ENCODE results near the gene CATSPERD. TPM values are rescaled to one million over a fixed set of nuclear protein-coding genes. Genes with fewer than 3 reads are reported as not detected.

CATSPERD gene
- total RNA-seq, 3 donors from 2014 or later = not detected

- no peak for ATAC-seq
- no peaks in the 10 kb centered on the region for H3K4me1 Mint-ChIP-seq (ENCODE audit: low read depth)
- no peaks in the 10 kb centered on the region for H3K27me3 Mint-ChIP-seq (ENCODE audit: low read depth)
- no peak for DNase-seq
- no peak overlapping the region for H3K4me3 Mint-ChIP-seq
- H3K9me3 Mint-ChIP-seq = no peaks in the 10 kb centered on the region
- H3K36me3 Mint-ChIP-seq (ENCODE audit: insufficient read depth) = peaks cover 18% of the 10 kb centered on the region
These were observed 16.3 kb upstream of the CATSPERD start for GRCh38 chr19:5703819-5704818.

- Mint-ChIP-seq H3K36me3 (ENCODE audit: insufficient read depth) (peaks cover 15% of the 10 kb centered on the region), H3K27me3 (ENCODE audit: low read depth) (no peaks in the 10 kb centered on the region), H3K4me1 (ENCODE audit: low read depth) (no peaks in the 10 kb centered on the region), H3K4me3 (no peak overlapping the region), H3K9me3 (no peaks in the 10 kb centered on the region)
- no peak for DNase-seq
- no peak for ATAC-seq
These were observed 14.9 kb upstream of the CATSPERD start for GRCh38 chr19:5705552-5705951.

GRCh38 chr19:5706876-5707573 lies 13.4 kb upstream of the CATSPERD start:
- ATAC-seq (no peak), DNase-seq (no peak)
- no peaks in the 10 kb centered on the region for H3K27me3 Mint-ChIP-seq (ENCODE audit: low read depth)
- H3K36me3 Mint-ChIP-seq (ENCODE audit: insufficient read depth) = peaks cover 6% of the 10 kb centered on the region
- H3K9me3 Mint-ChIP-seq = no peaks in the 10 kb centered on the region
- no peak overlapping the region for H3K4me3 Mint-ChIP-seq
- H3K4me1 Mint-ChIP-seq (ENCODE audit: low read depth) = no peaks in the 10 kb centered on the region

GRCh38 chr19:5707576-5708575 lies 12.6 kb upstream of the CATSPERD start:
- no peaks in the 10 kb centered on the region for H3K9me3 Mint-ChIP-seq
- H3K36me3 Mint-ChIP-seq (ENCODE audit: insufficient read depth) = peaks cover 9% of the 10 kb centered on the region
- DNase-seq = no peak
- ATAC-seq = no peak
- no peaks in the 10 kb centered on the region for H3K4me1 Mint-ChIP-seq (ENCODE audit: low read depth)
- H3K27me3 Mint-ChIP-seq (ENCODE audit: low read depth) = no peaks in the 10 kb centered on the region
- no peak overlapping the region for H3K4me3 Mint-ChIP-seq

GRCh38 chr19:5711025-5711424 lies 9.4 kb upstream of the CATSPERD start:
- no peaks in the 10 kb centered on the region for H3K27me3 Mint-ChIP-seq (ENCODE audit: low read depth)
- H3K4me1 Mint-ChIP-seq (ENCODE audit: low read depth) = peaks cover 3% of the 10 kb centered on the region
- DNase-seq (no peak), ATAC-seq (no peak)
- no peaks in the 10 kb centered on the region for H3K9me3 Mint-ChIP-seq
- H3K4me3 Mint-ChIP-seq = no peak overlapping the region
- peaks cover 13% of the 10 kb centered on the region for H3K36me3 Mint-ChIP-seq (ENCODE audit: insufficient read depth)

- no peaks in the 10 kb centered on the region for H3K27me3 Mint-ChIP-seq (ENCODE audit: low read depth)
- no peak overlapping the region for H3K4me3 Mint-ChIP-seq
- no peak for DNase-seq
- no peaks in the 10 kb centered on the region for H3K9me3 Mint-ChIP-seq
- no peak for ATAC-seq
- H3K4me1 Mint-ChIP-seq (ENCODE audit: low read depth) = peaks cover 6% of the 10 kb centered on the region
- peaks cover 13% of the 10 kb centered on the region for H3K36me3 Mint-ChIP-seq (ENCODE audit: insufficient read depth)
These were observed 8.7 kb upstream of the CATSPERD start for GRCh38 chr19:5711713-5712161.

GRCh38 chr19:5713228-5713627 lies 7.2 kb upstream of the CATSPERD start:
- ATAC-seq (no peak), DNase-seq (no peak)
- Mint-ChIP-seq H3K9me3 (no peaks in the 10 kb centered on the region), H3K4me3 (no peak overlapping the region), H3K36me3 (ENCODE audit: insufficient read depth) (peaks cover 21% of the 10 kb centered on the region), H3K27me3 (ENCODE audit: low read depth) (no peaks in the 10 kb centered on the region), H3K4me1 (ENCODE audit: low read depth) (peaks cover 19% of the 10 kb centered on the region)

- H3K4me3 Mint-ChIP-seq = no peak overlapping the region
- H3K36me3 Mint-ChIP-seq (ENCODE audit: insufficient read depth) = peaks cover 28% of the 10 kb centered on the region
- DNase-seq = no peak
- ATAC-seq = no peak
- H3K9me3 Mint-ChIP-seq = no peaks in the 10 kb centered on the region
- peaks cover 25% of the 10 kb centered on the region for H3K4me1 Mint-ChIP-seq (ENCODE audit: low read depth)
- no peaks in the 10 kb centered on the region for H3K27me3 Mint-ChIP-seq (ENCODE audit: low read depth)
These were observed 5.6 kb upstream of the CATSPERD start for GRCh38 chr19:5714816-5715215.

- DNase-seq (no peak), ATAC-seq (no peak)
- H3K27me3 Mint-ChIP-seq (ENCODE audit: low read depth) = no peaks in the 10 kb centered on the region
- peaks cover 31% of the 10 kb centered on the region for H3K4me1 Mint-ChIP-seq (ENCODE audit: low read depth)
- peak overlapping the region; percentile 93 for H3K4me3 Mint-ChIP-seq
- peaks cover 24% of the 10 kb centered on the region for H3K36me3 Mint-ChIP-seq (ENCODE audit: insufficient read depth)
- H3K9me3 Mint-ChIP-seq = no peaks in the 10 kb centered on the region
These were observed 3.1 kb upstream of the CATSPERD start for GRCh38 chr19:5717215-5717935.

GRCh38 chr19:5718037-5718578 lies 2.3 kb upstream of the CATSPERD start:
- Mint-ChIP-seq H3K4me3 (peak overlapping the region; percentile 93), H3K36me3 (ENCODE audit: insufficient read depth) (peaks cover 24% of the 10 kb centered on the region), H3K9me3 (no peaks in the 10 kb centered on the region), H3K4me1 (ENCODE audit: low read depth) (peaks cover 31% of the 10 kb centered on the region), H3K27me3 (ENCODE audit: low read depth) (no peaks in the 10 kb centered on the region)
- DNase-seq (peak; percentile 43), ATAC-seq (peak in 1 of 2 donors; percentile 11)

GRCh38 chr19:5718579-5719273 lies 1.7 kb upstream of the CATSPERD start:
- H3K4me1 Mint-ChIP-seq (ENCODE audit: low read depth) = peaks cover 31% of the 10 kb centered on the region
- no peaks in the 10 kb centered on the region for H3K27me3 Mint-ChIP-seq (ENCODE audit: low read depth)
- DNase-seq (peak; percentile 42), ATAC-seq (peak; percentile 15 to 32)
- H3K4me3 Mint-ChIP-seq = peak overlapping the region; percentile 93
- H3K36me3 Mint-ChIP-seq (ENCODE audit: insufficient read depth) = peaks cover 24% of the 10 kb centered on the region
- H3K9me3 Mint-ChIP-seq = no peaks in the 10 kb centered on the region

- H3K4me3 Mint-ChIP-seq = peak overlapping the region; percentile 93
- peaks cover 18% of the 10 kb centered on the region for H3K36me3 Mint-ChIP-seq (ENCODE audit: insufficient read depth)
- H3K4me1 Mint-ChIP-seq (ENCODE audit: low read depth) = peaks cover 31% of the 10 kb centered on the region
- DNase-seq (no peak), ATAC-seq (no peak)
- no peaks in the 10 kb centered on the region for H3K27me3 Mint-ChIP-seq (ENCODE audit: low read depth)
- H3K9me3 Mint-ChIP-seq = no peaks in the 10 kb centered on the region
These were observed 1.0 kb upstream of the CATSPERD start for GRCh38 chr19:5719274-5719960.

All from activated T-cell treated with anti-CD3 and anti-CD28 coated beads, Interleukin-2, amount 50 U/mL, for 4 hours (primary cell).